ENCODE data around the gene SYNGR3. TPM values are rescaled to one million over a fixed set of nuclear protein-coding genes. Genes with fewer than 3 reads are reported as not detected.

SYNGR3 gene
- total and polyA plus RNA-seq, 2 of the 13 experiments (the other 11 are each of a cell fraction or from before 2014, with no cell fraction given): 0.97 to 5.7 TPM

- no peak for TF ChIP-seq IRF1 (CRISPR knock-in tag; IDR thresholded peaks at IDR 0.05; ENCODE audit: low read depth)
- TF ChIP-seq LCORL (IDR thresholded peaks at IDR 0.05): no peak
- peak; percentile 71; the same call in 1 of the 2 replicates for TF ChIP-seq LCORL (CRISPR knock-in tag; IDR thresholded peaks at IDR 0.05)
- 0 out of 2 replicates have a peak, but pooled peaks have one; percentile 29 for TF ChIP-seq FOXC1 (CRISPR knock-in tag; IDR thresholded peaks at IDR 0.05; ENCODE audit: borderline replicate concordance)
- TF ChIP-seq ZNF281 (CRISPR knock-in tag; IDR thresholded peaks at IDR 0.05; ENCODE audit: borderline replicate concordance): no peak
- peak; percentile 37; the same call in 1 of the 2 replicates for TF ChIP-seq MXD4 (CRISPR knock-in tag; IDR thresholded peaks at IDR 0.05)
- TF ChIP-seq HDAC2 (CRISPR knock-in tag; IDR thresholded peaks at IDR 0.05): peak; percentile 51; the same call in 1 of the 2 replicates
- 0 out of 4 replicates have a peak, but pooled peaks of 1 of the 2 experiments have one; percentile 21 for TF ChIP-seq NR2F1 (CRISPR knock-in tag; IDR thresholded peaks at IDR 0.05)
- no peak for TF ChIP-seq PRDM10 (CRISPR knock-in tag; IDR thresholded peaks at IDR 0.05; ENCODE audit: low read depth)
- no peak for TF ChIP-seq TRIM22 (IDR thresholded peaks at IDR 0.05)
- TF ChIP-seq ZNF768 (CRISPR knock-in tag; IDR thresholded peaks at IDR 0.05): no peak
- TF ChIP-seq ATF7-NPFF (CRISPR knock-in tag; IDR thresholded peaks at IDR 0.05; ENCODE audit: low read depth): no peak
- no peak for TF ChIP-seq ZNF841 (CRISPR knock-in tag; IDR thresholded peaks at IDR 0.05; ENCODE audit: borderline replicate concordance)
- peak; percentile 49 for TF ChIP-seq TEAD3 (CRISPR knock-in tag; optimal IDR thresholded peaks at IDR 0.05; ENCODE audit: borderline replicate concordance)
- peak; percentile 83; the same call in 1 of the 2 replicates for TF ChIP-seq ZNF468 (CRISPR knock-in tag; IDR thresholded peaks at IDR 0.05)
- peak; percentile 31; the same call in 1 of the 2 replicates for TF ChIP-seq ZMYM3 (CRISPR knock-in tag; IDR thresholded peaks at IDR 0.05)
- TF ChIP-seq MNT (IDR thresholded peaks at IDR 0.05): peak; percentile 72
- no peak for TF ChIP-seq ZNF570 (CRISPR knock-in tag; IDR thresholded peaks at IDR 0.05; ENCODE audit: borderline replicate concordance)
Measured at GRCh38 chr16:2027024-2028010, 37.5 kb downstream of the SYNGR3 start (continued).

Measured in HepG2 (cell line).